Right atrium auricular region (tissue), 2 donors: ENCODE measurements around the gene SRGN. TPM values are rescaled to one million over a fixed set of nuclear protein-coding genes. Genes with fewer than 3 reads are reported as not detected.

Experiments used
- DNase-seq: peaks from one replicate; pipeline ENCODE4 v3.0.0-alpha.2; 2019; ENCODE audit warnings: low spot score
- H3K27ac ChIP-seq, 2 donors: fragments of 200-600 bp; sonication (generic); 1 replicate in 1 of 2; 2 replicates in 1 of 2; pipeline ENCODE4 v1.5.1; 2016 to 2019
- H3K27me3 ChIP-seq, 2 donors: fragments of 200-600 bp; sonication (generic); one replicate each; pipeline versions ENCODE4 v1.5.1 to v1.6.0; 2017 to 2019
- H3K36me3 ChIP-seq: fragments of 200-600 bp; sonication (generic); one replicate; pipeline ENCODE4 v1.5.1; 2016
- H3K4me1 ChIP-seq, 2 donors: fragments of 200-600 bp; sonication (generic); one replicate each; pipeline versions ENCODE4 v1.5.1 to v1.6.0; 2017 to 2019
- H3K4me3 ChIP-seq, 2 donors: fragments of 200-600 bp; sonication (generic); 1 replicate in 1 of 2; 2 replicates in 1 of 2; pipeline ENCODE4 v1.5.1; 2017 to 2019; ENCODE audit warnings: mild to moderate bottlenecking in 1 of 2, moderate library complexity in 1 of 2
- H3K9me3 ChIP-seq, 2 donors: fragments of 200-600 bp; sonication (generic); one replicate each; pipeline ENCODE4 v1.5.1; 2019
- total RNA-seq, 2 donors: library from RNA; depleted of rRNA; stranded (reverse); fragments of >200 nt; gene quantifications; one replicate each; pipeline ENCODE4 v1.1.0, GENCODE V29; 2016
- TF ChIP-seq, protein P1 (sequence below), 2 donors: fragments of 200-600 bp; sonication (generic); IDR thresholded peaks; one replicate each; pipeline ENCODE4 v1.5.1; 2019; ENCODE audit warnings: antibody characterized with exemption in 2 of 2

Gene SRGN
- total RNA-seq, 2 donors from 2014 or later = 79.4 to 124 TPM

GRCh38 chr10:69057261-69057950 lies 30.5 kb upstream of the SRGN start:
- no peaks in the 10 kb centered on the region for H3K36me3 ChIP-seq
- peak overlapping the region in 1 of 2 donors; percentile 11 for H3K4me3 ChIP-seq
- peaks cover 0 to 42% of the 10 kb centered on the region in 2 donors for H3K4me1 ChIP-seq
- TF ChIP-seq, protein P1, sequence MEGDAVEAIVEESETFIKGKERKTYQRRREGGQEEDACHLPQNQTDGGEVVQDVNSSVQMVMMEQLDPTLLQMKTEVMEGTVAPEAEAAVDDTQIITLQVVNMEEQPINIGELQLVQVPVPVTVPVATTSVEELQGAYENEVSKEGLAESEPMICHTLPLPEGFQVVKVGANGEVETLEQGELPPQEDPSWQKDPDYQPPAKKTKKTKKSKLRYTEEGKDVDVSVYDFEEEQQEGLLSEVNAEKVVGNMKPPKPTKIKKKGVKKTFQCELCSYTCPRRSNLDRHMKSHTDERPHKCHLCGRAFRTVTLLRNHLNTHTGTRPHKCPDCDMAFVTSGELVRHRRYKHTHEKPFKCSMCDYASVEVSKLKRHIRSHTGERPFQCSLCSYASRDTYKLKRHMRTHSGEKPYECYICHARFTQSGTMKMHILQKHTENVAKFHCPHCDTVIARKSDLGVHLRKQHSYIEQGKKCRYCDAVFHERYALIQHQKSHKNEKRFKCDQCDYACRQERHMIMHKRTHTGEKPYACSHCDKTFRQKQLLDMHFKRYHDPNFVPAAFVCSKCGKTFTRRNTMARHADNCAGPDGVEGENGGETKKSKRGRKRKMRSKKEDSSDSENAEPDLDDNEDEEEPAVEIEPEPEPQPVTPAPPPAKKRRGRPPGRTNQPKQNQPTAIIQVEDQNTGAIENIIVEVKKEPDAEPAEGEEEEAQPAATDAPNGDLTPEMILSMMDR (IDR thresholded peaks at IDR 0.05) = peak in 1 of 2 donors; percentile 44
- H3K9me3 ChIP-seq = no peaks in the 10 kb centered on the region
- DNase-seq = peak; percentile 74
- no peaks in the 10 kb centered on the region for H3K27me3 ChIP-seq
- H3K27ac ChIP-seq = peak overlapping the region; percentile 33 to 65

DNA sequence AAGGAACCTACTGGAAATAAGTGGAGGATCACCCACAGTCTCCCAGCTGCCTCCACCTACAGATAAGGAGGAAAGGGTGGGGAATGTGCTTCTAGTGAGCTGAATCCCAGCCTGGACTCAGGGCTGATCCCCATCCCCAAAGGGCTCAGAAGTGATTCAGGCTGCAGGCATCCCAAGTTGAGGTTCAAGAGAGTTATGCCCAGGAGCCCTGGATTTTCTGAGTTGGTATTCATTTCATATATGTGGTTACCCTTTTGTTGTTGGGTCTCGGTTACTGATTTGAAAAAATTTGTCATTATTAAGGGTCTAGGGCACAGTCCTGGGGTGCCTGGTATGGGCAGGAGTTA lies 30.0 kb upstream of the SRGN start:
- no peak overlapping the region for H3K4me3 ChIP-seq
- H3K27me3 ChIP-seq = no peaks in the 10 kb centered on the region
- H3K36me3 ChIP-seq = no peaks in the 10 kb centered on the region
- H3K27ac ChIP-seq = peak overlapping the region; percentile 33 to 65
- no peak for DNase-seq
- H3K9me3 ChIP-seq = no peaks in the 10 kb centered on the region
- TF ChIP-seq, protein P1 (IDR thresholded peaks at IDR 0.05) = no peak
- H3K4me1 ChIP-seq = peaks cover 0 to 40% of the 10 kb centered on the region in 2 donors

GRCh38 chr10:69060127-69060798 lies 27.6 kb upstream of the SRGN start:
- DNase-seq = no peak
- no peaks in the 10 kb centered on the region for H3K36me3 ChIP-seq
- H3K27me3 ChIP-seq = no peaks in the 10 kb centered on the region
- no peaks in the 10 kb centered on the region for H3K9me3 ChIP-seq
- H3K4me1 ChIP-seq = peaks cover 0 to 42% of the 10 kb centered on the region in 2 donors
- H3K27ac ChIP-seq = peak overlapping the region; percentile 83 to 89
- TF ChIP-seq, protein P1 (IDR thresholded peaks at IDR 0.05) = no peak
- no peak overlapping the region for H3K4me3 ChIP-seq

- peaks cover 0 to 42% of the 10 kb centered on the region in 2 donors for H3K4me1 ChIP-seq
- H3K27ac ChIP-seq = peak overlapping the region; percentile 83 to 89
- peak overlapping the region in 1 of 2 donors; percentile 16 for H3K4me3 ChIP-seq
- peak; percentile 83 for DNase-seq
- H3K9me3 ChIP-seq = no peaks in the 10 kb centered on the region
- no peaks in the 10 kb centered on the region for H3K27me3 ChIP-seq
- TF ChIP-seq, protein P1 (IDR thresholded peaks at IDR 0.05) = no peak
- no peaks in the 10 kb centered on the region for H3K36me3 ChIP-seq
Measured at GRCh38 chr10:69061305-69062161, 26.4 kb upstream of the SRGN start.

DNA sequence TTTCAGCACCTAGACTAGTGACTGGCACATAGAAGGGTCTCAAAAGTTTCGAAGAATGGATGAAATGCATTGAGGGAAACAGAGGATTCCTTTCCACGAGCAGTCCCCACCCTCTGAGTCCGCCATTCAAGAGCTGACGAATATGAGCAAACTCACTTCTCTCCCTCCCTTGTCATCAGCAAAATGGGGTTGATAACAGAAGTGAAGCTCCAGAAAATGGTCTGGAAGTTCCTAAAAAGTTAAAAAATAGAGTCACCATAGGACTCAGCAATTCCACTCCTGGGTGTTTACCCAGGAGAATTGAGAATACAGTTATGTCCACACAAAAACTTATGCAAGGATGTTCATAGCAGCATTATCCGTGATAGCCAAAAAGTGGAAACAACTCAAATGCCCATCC lies 25.0 kb upstream of the SRGN start:
- H3K9me3 ChIP-seq = no peaks in the 10 kb centered on the region
- no peak overlapping the region for H3K4me3 ChIP-seq
- H3K27ac ChIP-seq = peak overlapping the region; percentile 83 to 89
- TF ChIP-seq, protein P1 (IDR thresholded peaks at IDR 0.05) = no peak
- H3K27me3 ChIP-seq = no peaks in the 10 kb centered on the region
- H3K4me1 ChIP-seq = peaks cover 0 to 31% of the 10 kb centered on the region in 2 donors
- DNase-seq = no peak
- H3K36me3 ChIP-seq = no peaks in the 10 kb centered on the region
